ENCODE measurements around the gene CMAS. TPM values are rescaled to one million over a fixed set of nuclear protein-coding genes. Genes with fewer than 3 reads are reported as not detected.
A peak's percentile ranks its signal among the peaks of the same experiment; 100 is the strongest.

The CMAS gene
- total and polyA plus RNA-seq, 2 of the 8 experiments (the other 6 are each of a cell fraction or from before 2014, with no cell fraction given) = 13.2 to 59.8 TPM

- H4K91ac ChIP-seq (replicated peaks; ENCODE audit: insufficient read length, low read length) = no peak overlapping the region
- no peak overlapping the region for H3K4me2 ChIP-seq (ENCODE audit: insufficient read depth in 1 of 2, low read depth in 2 of 2, low read length in 2 of 2)
- DNase-seq (ENCODE audit: low read depth in 1 of 2, low spot score in 2 of 2) (no peak), FAIRE-seq (no peak)
- no peak overlapping the region for H2BK20ac ChIP-seq (ENCODE audit: low read length)
- no peak overlapping the region for H3K9ac ChIP-seq (replicated peaks in 1 of 4; ENCODE audit: extremely low read depth in 1 of 4, low read depth in 3 of 4, low read length in 3 of 4)
- H2BK5ac ChIP-seq (ENCODE audit: low read depth, low read length) = no peak overlapping the region
- no peaks in the 10 kb centered on the region for H3K79me2 ChIP-seq (ENCODE audit: control insufficient read depth in 1 of 2, insufficient read depth in 2 of 2, low read length in 2 of 2)
- no peak overlapping the region for H3K4me3 ChIP-seq (ENCODE audit: extremely low read depth in 1 of 4, insufficient read depth in 2 of 4, low read depth in 3 of 4, low read length in 4 of 4)
- no peaks in the 10 kb centered on the region for H4K20me1 ChIP-seq (replicated peaks in 1 of 2; ENCODE audit: control insufficient read depth in 1 of 2, insufficient read depth in 2 of 2, low read length in 2 of 2)
- H3K79me1 ChIP-seq (ENCODE audit: low read depth, low read length) = no peaks in the 10 kb centered on the region
- CTCF ChIA-PET (ENCODE audit: partially characterized antibody) = interaction anchor here (0.5 to 4.0 kb wide), 4 partner anchors 24 to 321 kb away, joined by 3 to 17 read pairs (median 4); no protein-coding TSS in a partner anchor
- H2BK120ac ChIP-seq (replicated peaks; ENCODE audit: low read depth, low read length) = no peak overlapping the region
- no peak overlapping the region for H2BK12ac ChIP-seq (ENCODE audit: low read depth, low read length)
- TF ChIP-seq CHD1 (IDR thresholded peaks at IDR 0.05; ENCODE audit: low read depth, low read length) (no peak), FOSL1 (IDR thresholded peaks at IDR 0.05; ENCODE audit: insufficient read depth, low read depth, low read length) (no peak), BRCA1 (IDR thresholded peaks at IDR 0.05; ENCODE audit: low read depth, low read length) (no peak), SIRT6 (IDR thresholded peaks at IDR 0.05; ENCODE audit: low read length) (no peak), NANOG (IDR thresholded peaks at IDR 0.05; ENCODE audit: insufficient read depth, low read depth, low read length, poor library complexity, severe bottlenecking) (no peak), NRF1 (IDR thresholded peaks at IDR 0.05; ENCODE audit: low read depth, low read length) (no peak), RBBP5 (IDR thresholded peaks at IDR 0.05; ENCODE audit: borderline replicate concordance, low read depth, low read length) (no peak), EZH2 (IDR thresholded peaks at IDR 0.05; ENCODE audit: low read depth, low read length, severe bottlenecking) (no peak), KDM5A (IDR thresholded peaks at IDR 0.05; ENCODE audit: low read length) (no peak), YY1 (IDR thresholded peaks at IDR 0.05; ENCODE audit: low read depth, low read length) (no peak), KDM4A (IDR thresholded peaks at IDR 0.05; ENCODE audit: low read depth, low read length, severe bottlenecking) (no peak), MAFK (IDR thresholded peaks at IDR 0.05; ENCODE audit: low read depth, low read length) (no peak)
- peak overlapping the region; percentile 34; the same call in 1 of the 2 replicates for H2AFZ ChIP-seq (ENCODE audit: low read length)
- 89% methylated on average over 7 of the region's 7 CpGs; no CpG with 5 or more reads in 1 of the 2 experiments for WGBS, 2 experiments (ENCODE audit: extremely low coverage in 1 of 2, insufficient coverage in 1 of 2, insufficient read length in 1 of 2, insufficient replicate concordance in 2 of 2, low coverage in 1 of 2, low lambda C conversion rate in 2 of 2, missing lambda C conversion rate in 1 of 2)
- H3K36me3 ChIP-seq (ENCODE audit: control insufficient read depth in 2 of 4, insufficient read depth in 4 of 4, low read length in 3 of 4) = no peaks in the 10 kb centered on the region
- POLR2A ChIA-PET (ENCODE audit: partially characterized antibody) = no interaction called here
- no peaks in the 10 kb centered on the region for H3K9me3 ChIP-seq (ENCODE audit: insufficient read depth in 2 of 2, low read depth in 1 of 2, low read length in 1 of 2)
- H3K14ac ChIP-seq (ENCODE audit: insufficient read length) = no peak overlapping the region
- H3K4me1 ChIP-seq (replicated peaks in 1 of 4; ENCODE audit: control insufficient read depth in 3 of 4, insufficient read depth in 4 of 4, low read length in 3 of 4) = no peaks in the 10 kb centered on the region
- H3K23me2 ChIP-seq (ENCODE audit: low read depth, low read length) = peaks cover 2% of the 10 kb centered on the region; the same call in 1 of the 2 replicates
- no peak overlapping the region for H3K56ac ChIP-seq (replicated peaks; ENCODE audit: insufficient read length, low read depth, low read length)
- H3K27ac ChIP-seq (ENCODE audit: low read depth, low read length) = no peak overlapping the region
- no peak overlapping the region for H3K23ac ChIP-seq (ENCODE audit: insufficient read length)
- H4K8ac ChIP-seq (ENCODE audit: extremely low read depth, insufficient read depth, low read length) = no peak overlapping the region
- H4K5ac ChIP-seq (ENCODE audit: insufficient read length, low read depth, low read length) = no peak overlapping the region
- H2AK5ac ChIP-seq (ENCODE audit: low read depth, low read length) = no peak overlapping the region
- no peaks in the 10 kb centered on the region; a peak in 1 of 7 replicates for H3K27me3 ChIP-seq (replicated peaks in 1 of 4; ENCODE audit: control insufficient read depth in 3 of 4, extremely low read depth in 1 of 4, insufficient read depth in 3 of 4, low read length in 3 of 4)
- H2BK15ac ChIP-seq (ENCODE audit: low read length) = no peak overlapping the region
- H3K4ac ChIP-seq (replicated peaks; ENCODE audit: insufficient read length, low read depth, low read length) = no peak overlapping the region
- H3K18ac ChIP-seq (ENCODE audit: extremely low read depth, low read length) = no peak overlapping the region
Measured at GRCh38 chr12:22014041-22014782, 31.8 kb upstream of the CMAS start.
